IMR-90 (cell line): ENCODE results near the gene TRIM62.

Experiments
- CEBPB ChIP-seq: IDR thresholded peaks from 2 replicates; pipeline ENCODE4 v1.6.1; 2012; ENCODE audit warnings: low read depth, low read length, improper control_type of control experiment
- POLR2A ChIP-seq: IDR thresholded peaks from 2 replicates; pipeline ENCODE4 v1.6.1; 2012; ENCODE audit warnings: mild to moderate bottlenecking, low read depth, low read length
- RFX5 ChIP-seq: IDR thresholded peaks from 2 replicates; pipeline ENCODE4 v1.8.0; 2012; ENCODE audit warnings: low read depth, mild to moderate bottlenecking, low read length, moderate library complexity
- TF ChIP-seq, protein P1 (sequence below): fragments of 150-350 bp; IDR thresholded peaks from 2 replicates; pipeline ENCODE4 v1.6.1; 2017; ENCODE audit warnings: mild to moderate bottlenecking, antibody characterized with exemption, low read length, low read depth

GRCh38 chr1:33175865-33176264, 6.0 kb downstream of the TRIM62 start:
- TF ChIP-seq CEBPB (no peak), POLR2A (no peak), RFX5 (no peak)
- TF ChIP-seq, protein P1, sequence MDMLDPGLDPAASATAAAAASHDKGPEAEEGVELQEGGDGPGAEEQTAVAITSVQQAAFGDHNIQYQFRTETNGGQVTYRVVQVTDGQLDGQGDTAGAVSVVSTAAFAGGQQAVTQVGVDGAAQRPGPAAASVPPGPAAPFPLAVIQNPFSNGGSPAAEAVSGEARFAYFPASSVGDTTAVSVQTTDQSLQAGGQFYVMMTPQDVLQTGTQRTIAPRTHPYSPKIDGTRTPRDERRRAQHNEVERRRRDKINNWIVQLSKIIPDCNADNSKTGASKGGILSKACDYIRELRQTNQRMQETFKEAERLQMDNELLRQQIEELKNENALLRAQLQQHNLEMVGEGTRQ: no peak
